GM23338 (cell line): ENCODE data around the gene VPS26C.

Experiments
- CREB1 ChIP-seq: fragments of 250-450 bp; sonication (Bioruptor Pico); IDR thresholded peaks from 2 replicates; pipeline ENCODE4 v1.5.0; 2020; ENCODE audit warnings: low read depth, mild to moderate bottlenecking, moderate library complexity
- EZH2 ChIP-seq: fragments of 200-600 bp; sonication (generic); IDR thresholded peaks from one replicate; pipeline ENCODE4 v1.8.0; 2017; ENCODE audit warnings: antibody characterized with exemption, mild to moderate bottlenecking, low read depth; ENCODE audit not compliant: unreplicated experiment
- EZH2phosphoT487 ChIP-seq: fragments of 200-600 bp; sonication (generic); IDR thresholded peaks from one replicate; pipeline ENCODE4 v1.8.1; 2018; ENCODE audit warnings: antibody characterized with exemption; ENCODE audit not compliant: unreplicated experiment
- JUNB ChIP-seq: IDR thresholded peaks from one replicate; pipeline ENCODE4 v1.6.1; 2016; ENCODE audit warnings: antibody characterized with exemption; ENCODE audit not compliant: unreplicated experiment
- NANOG ChIP-seq: IDR thresholded peaks from 2 replicates; pipeline ENCODE4 v1.6.1; 2016; ENCODE audit warnings: antibody characterized with exemption, borderline replicate concordance
- POLR2AphosphoS5 ChIP-seq: IDR thresholded peaks from 2 replicates; pipeline ENCODE4 v1.6.1; 2016; ENCODE audit warnings: antibody characterized with exemption, low read depth
- ZNF114 ChIP-seq: fragments of 250-450 bp; sonication (Bioruptor Pico); IDR thresholded peaks from 2 replicates; pipeline ENCODE4 v1.5.0; 2020; ENCODE audit warnings: mild to moderate bottlenecking, moderate library complexity
- ZNF331 ChIP-seq: fragments of 250-450 bp; sonication (Bioruptor Pico); IDR thresholded peaks from 2 replicates; pipeline ENCODE4 v1.5.0; 2020; ENCODE audit warnings: low read depth, mild to moderate bottlenecking, moderate library complexity
- TF ChIP-seq, protein P1 (sequence below), 2 experiments: fragments of 200-600 bp in 1 of 2; sonication (generic) in 1 of 2; conservative IDR thresholded peaks; 2 replicates each; pipeline versions ENCODE4 v1.5.1 to v1.6.1; 2016 to 2017; ENCODE audit warnings: antibody characterized with exemption in 2 of 2, low read depth in 2 of 2, mild to moderate bottlenecking in 2 of 2, moderate library complexity in 1 of 2
- TF ChIP-seq, protein P2 (sequence below): IDR thresholded peaks from one replicate; pipeline ENCODE4 v1.6.1; 2018; ENCODE audit warnings: antibody characterized with exemption; ENCODE audit not compliant: unreplicated experiment

DNA sequence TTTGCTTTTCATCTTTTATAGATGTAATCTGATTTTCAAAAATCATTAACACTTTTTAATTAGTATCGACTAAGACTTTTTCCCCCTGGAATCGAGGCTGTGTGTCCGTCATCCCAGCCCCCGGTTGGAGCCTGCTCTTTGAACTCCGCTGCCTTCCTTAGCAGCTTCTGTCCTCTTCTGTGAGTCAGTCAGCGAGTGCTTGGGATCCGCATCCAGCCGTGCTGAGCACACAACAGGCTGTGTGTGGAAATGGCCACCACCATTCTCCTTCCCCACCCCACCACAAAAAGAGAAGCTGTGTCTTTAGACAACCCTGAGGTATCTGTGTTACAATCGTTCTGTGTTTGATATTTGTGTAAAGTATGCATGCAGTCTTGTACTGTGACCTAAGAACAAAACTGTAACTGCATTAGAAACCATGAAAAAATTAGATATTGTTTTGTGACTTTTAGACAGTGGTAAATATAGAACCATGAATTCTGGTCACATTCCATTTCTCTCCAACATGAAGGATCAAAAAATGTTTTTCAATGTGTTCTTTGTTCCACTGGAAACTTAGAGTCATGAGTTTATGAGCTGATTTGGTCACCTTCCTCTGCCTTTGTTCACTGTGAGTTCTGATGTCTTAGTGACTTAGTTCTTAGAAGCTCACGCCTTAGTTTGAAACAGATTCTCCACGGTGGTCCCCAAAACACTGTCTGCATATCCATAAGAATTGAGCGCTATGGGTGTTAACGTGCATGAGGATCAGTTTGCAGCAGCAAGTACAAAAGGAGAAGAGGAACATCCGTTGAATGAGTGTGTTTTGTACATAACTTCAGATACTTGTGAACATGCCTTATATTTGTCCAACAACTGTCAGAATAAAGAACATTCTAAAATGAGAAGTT, 64.7 kb downstream of the VPS26C start:
- TF ChIP-seq, protein P1, sequence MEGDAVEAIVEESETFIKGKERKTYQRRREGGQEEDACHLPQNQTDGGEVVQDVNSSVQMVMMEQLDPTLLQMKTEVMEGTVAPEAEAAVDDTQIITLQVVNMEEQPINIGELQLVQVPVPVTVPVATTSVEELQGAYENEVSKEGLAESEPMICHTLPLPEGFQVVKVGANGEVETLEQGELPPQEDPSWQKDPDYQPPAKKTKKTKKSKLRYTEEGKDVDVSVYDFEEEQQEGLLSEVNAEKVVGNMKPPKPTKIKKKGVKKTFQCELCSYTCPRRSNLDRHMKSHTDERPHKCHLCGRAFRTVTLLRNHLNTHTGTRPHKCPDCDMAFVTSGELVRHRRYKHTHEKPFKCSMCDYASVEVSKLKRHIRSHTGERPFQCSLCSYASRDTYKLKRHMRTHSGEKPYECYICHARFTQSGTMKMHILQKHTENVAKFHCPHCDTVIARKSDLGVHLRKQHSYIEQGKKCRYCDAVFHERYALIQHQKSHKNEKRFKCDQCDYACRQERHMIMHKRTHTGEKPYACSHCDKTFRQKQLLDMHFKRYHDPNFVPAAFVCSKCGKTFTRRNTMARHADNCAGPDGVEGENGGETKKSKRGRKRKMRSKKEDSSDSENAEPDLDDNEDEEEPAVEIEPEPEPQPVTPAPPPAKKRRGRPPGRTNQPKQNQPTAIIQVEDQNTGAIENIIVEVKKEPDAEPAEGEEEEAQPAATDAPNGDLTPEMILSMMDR (conservative IDR thresholded peaks at IDR 0.05; ENCODE audit: low read depth in 2 of 2) = no peak
- TF ChIP-seq POLR2AphosphoS5 (no peak), CREB1 (CRISPR knock-in tag) (no peak), EZH2 (no peak), EZH2phosphoT487 (no peak), ZNF114 (CRISPR knock-in tag) (no peak), ZNF331 (CRISPR knock-in tag) (no peak), NANOG (no peak), JUNB (no peak)
- TF ChIP-seq, protein P2, sequence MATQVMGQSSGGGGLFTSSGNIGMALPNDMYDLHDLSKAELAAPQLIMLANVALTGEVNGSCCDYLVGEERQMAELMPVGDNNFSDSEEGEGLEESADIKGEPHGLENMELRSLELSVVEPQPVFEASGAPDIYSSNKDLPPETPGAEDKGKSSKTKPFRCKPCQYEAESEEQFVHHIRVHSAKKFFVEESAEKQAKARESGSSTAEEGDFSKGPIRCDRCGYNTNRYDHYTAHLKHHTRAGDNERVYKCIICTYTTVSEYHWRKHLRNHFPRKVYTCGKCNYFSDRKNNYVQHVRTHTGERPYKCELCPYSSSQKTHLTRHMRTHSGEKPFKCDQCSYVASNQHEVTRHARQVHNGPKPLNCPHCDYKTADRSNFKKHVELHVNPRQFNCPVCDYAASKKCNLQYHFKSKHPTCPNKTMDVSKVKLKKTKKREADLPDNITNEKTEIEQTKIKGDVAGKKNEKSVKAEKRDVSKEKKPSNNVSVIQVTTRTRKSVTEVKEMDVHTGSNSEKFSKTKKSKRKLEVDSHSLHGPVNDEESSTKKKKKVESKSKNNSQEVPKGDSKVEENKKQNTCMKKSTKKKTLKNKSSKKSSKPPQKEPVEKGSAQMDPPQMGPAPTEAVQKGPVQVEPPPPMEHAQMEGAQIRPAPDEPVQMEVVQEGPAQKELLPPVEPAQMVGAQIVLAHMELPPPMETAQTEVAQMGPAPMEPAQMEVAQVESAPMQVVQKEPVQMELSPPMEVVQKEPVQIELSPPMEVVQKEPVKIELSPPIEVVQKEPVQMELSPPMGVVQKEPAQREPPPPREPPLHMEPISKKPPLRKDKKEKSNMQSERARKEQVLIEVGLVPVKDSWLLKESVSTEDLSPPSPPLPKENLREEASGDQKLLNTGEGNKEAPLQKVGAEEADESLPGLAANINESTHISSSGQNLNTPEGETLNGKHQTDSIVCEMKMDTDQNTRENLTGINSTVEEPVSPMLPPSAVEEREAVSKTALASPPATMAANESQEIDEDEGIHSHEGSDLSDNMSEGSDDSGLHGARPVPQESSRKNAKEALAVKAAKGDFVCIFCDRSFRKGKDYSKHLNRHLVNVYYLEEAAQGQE = no peak
